ENCODE results near the gene STX11. TPM values are rescaled to one million over a fixed set of nuclear protein-coding genes. Genes with fewer than 3 reads are reported as not detected.
A peak's percentile ranks its signal among the peaks of the same experiment; 100 is the strongest.

Gene STX11
- total RNA-seq, 1 experiment from 2014 or later, result 3.2 TPM

DNA sequence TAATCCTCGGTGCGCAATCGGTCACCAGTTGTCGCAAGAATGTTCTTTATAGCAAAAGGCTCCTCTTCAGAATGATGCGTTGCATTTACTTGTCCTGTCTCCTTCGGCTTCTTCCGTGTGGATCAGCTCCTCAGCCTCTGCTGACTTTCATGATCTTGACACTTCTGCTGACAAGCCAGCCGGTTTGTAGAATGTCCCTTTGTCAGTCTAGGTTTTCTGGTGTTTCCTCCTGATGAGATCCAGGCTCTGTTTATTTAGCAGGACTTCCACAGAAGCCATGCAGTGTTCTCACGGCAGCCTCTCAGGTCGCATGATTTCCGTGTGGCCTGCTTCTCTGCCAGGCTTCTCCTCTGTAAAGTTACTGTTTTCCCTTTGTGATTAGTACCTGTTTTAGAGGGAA lies 66.9 kb downstream of the STX11 start:
- no peaks in the 10 kb centered on the region for H3K27me3 ChIP-seq (ENCODE audit: control insufficient read depth, insufficient read depth, low read length)
- no peak for ATAC-seq
- no peaks in the 10 kb centered on the region for H3K36me3 ChIP-seq (ENCODE audit: control insufficient read depth, insufficient read depth, low read length)
- in situ Hi-C loops (cut with HindIII; ENCODE audit: low pct_unique_long_range_greater_than_20kb, low sequenced_read_pairs) (no loop called here), intact Hi-C loops (cut with micrococcal nuclease; ENCODE audit: unreplicated experiment) (loop anchor here (2.0 to 5.0 kb wide), 3 partner anchors 68 to 265 kb away; partner anchors contain the start of gene UTRN)
- TF ChIP-seq TCF7L2 (IDR thresholded peaks at IDR 0.05; ENCODE audit: low read depth, low read length) (no peak), SIN3A (IDR thresholded peaks at IDR 0.05; ENCODE audit: borderline replicate concordance, insufficient read depth, low read depth, low read length) (no peak), REST (IDR thresholded peaks at IDR 0.05; ENCODE audit: insufficient read depth in 1 of 2, low read depth in 2 of 2, low read length in 1 of 2) (no peak), POLR2AphosphoS5 (IDR thresholded peaks at IDR 0.05; ENCODE audit: low read depth, low read length) (no peak)
- TF ChIP-seq, protein P1, sequence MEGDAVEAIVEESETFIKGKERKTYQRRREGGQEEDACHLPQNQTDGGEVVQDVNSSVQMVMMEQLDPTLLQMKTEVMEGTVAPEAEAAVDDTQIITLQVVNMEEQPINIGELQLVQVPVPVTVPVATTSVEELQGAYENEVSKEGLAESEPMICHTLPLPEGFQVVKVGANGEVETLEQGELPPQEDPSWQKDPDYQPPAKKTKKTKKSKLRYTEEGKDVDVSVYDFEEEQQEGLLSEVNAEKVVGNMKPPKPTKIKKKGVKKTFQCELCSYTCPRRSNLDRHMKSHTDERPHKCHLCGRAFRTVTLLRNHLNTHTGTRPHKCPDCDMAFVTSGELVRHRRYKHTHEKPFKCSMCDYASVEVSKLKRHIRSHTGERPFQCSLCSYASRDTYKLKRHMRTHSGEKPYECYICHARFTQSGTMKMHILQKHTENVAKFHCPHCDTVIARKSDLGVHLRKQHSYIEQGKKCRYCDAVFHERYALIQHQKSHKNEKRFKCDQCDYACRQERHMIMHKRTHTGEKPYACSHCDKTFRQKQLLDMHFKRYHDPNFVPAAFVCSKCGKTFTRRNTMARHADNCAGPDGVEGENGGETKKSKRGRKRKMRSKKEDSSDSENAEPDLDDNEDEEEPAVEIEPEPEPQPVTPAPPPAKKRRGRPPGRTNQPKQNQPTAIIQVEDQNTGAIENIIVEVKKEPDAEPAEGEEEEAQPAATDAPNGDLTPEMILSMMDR (IDR thresholded peaks at IDR 0.05), result no peak
- no peak for DNase-seq (ENCODE audit: low read depth, low spot score)
- H3K27ac ChIP-seq (ENCODE audit: low read length), result peak overlapping the region; percentile 55; the same call in 1 of the 2 replicates
- ChIA-PET CTCF (interaction anchor here (0.9 kb wide), 1 partner anchor 112 kb away, joined by 4 read pairs; no protein-coding TSS in a partner anchor), POLR2A (interaction anchor here (0.6 kb wide), 2 partner anchors 70 to 682 kb away, joined by 3 to 6 read pairs; no protein-coding TSS in a partner anchor)
- H3K9me3 ChIP-seq (ENCODE audit: control insufficient read depth, insufficient read depth, low read depth, low read length), result no peaks in the 10 kb centered on the region; the same call in 1 of the 2 replicates
- peak overlapping the region; percentile 1 to 84; a peak in 3 of 4 replicates for H3K4me3 ChIP-seq (ENCODE audit: low read depth in 2 of 2, low read length in 2 of 2)
- BruUV-seq (replicated peaks), result no TSS peak
- H3K4me1 ChIP-seq (ENCODE audit: control insufficient read depth, insufficient read depth, low read length), result peaks cover 14% of the 10 kb centered on the region

DNA sequence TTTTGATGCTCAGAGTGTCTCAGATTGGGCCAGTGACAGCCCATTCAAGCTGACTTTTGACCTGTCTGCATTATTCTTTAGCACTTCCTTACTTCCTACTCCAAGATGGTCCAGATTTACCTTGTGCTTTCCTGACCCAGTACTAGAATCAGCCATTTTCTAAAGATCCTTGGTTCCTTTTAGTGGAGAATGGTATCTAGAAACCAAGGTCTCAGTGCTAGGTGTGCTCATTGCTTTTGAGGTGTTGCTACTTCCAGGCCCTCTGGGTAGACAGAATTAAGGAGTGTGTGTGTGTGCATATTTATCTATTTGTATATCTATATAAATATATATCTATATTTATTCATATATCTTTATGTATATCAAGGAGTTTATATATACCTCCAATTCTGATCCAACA lies 67.5 kb downstream of the STX11 start:
- BruUV-seq (replicated peaks), result no TSS peak
- no peaks in the 10 kb centered on the region for H3K36me3 ChIP-seq (ENCODE audit: control insufficient read depth, insufficient read depth, low read length)
- H3K27me3 ChIP-seq (ENCODE audit: control insufficient read depth, insufficient read depth, low read length), result no peaks in the 10 kb centered on the region
- DNase-seq (ENCODE audit: low read depth, low spot score) (no peak), ATAC-seq (no peak)
- CTCF ChIA-PET, result no interaction called here
- intact Hi-C loops (cut with micrococcal nuclease; ENCODE audit: unreplicated experiment) (loop anchor here (2.0 to 5.0 kb wide), 3 partner anchors 67 to 265 kb away; partner anchors contain the start of gene UTRN), in situ Hi-C loops (cut with HindIII; ENCODE audit: low pct_unique_long_range_greater_than_20kb, low sequenced_read_pairs) (no loop called here)
- TF ChIP-seq, protein P1 (IDR thresholded peaks at IDR 0.05), result no peak
- no peak for TF ChIP-seq REST (IDR thresholded peaks at IDR 0.05; ENCODE audit: insufficient read depth in 1 of 2, low read depth in 2 of 2, low read length in 1 of 2)
- no peak for TF ChIP-seq POLR2AphosphoS5 (IDR thresholded peaks at IDR 0.05; ENCODE audit: low read depth, low read length)
- no peak for TF ChIP-seq TCF7L2 (IDR thresholded peaks at IDR 0.05; ENCODE audit: low read depth, low read length)
- no peak for TF ChIP-seq SIN3A (IDR thresholded peaks at IDR 0.05; ENCODE audit: borderline replicate concordance, insufficient read depth, low read depth, low read length)
- POLR2A ChIA-PET, result no interaction called here
- H3K27ac ChIP-seq (ENCODE audit: low read length), result no peak overlapping the region
- no peaks in the 10 kb centered on the region; the same call in 1 of the 2 replicates for H3K9me3 ChIP-seq (ENCODE audit: control insufficient read depth, insufficient read depth, low read depth, low read length)
- peaks cover 14% of the 10 kb centered on the region for H3K4me1 ChIP-seq (ENCODE audit: control insufficient read depth, insufficient read depth, low read length)
- no peak overlapping the region for H3K4me3 ChIP-seq (ENCODE audit: low read depth in 2 of 2, low read length in 2 of 2)

All from Panc1 (cell line).